Measurements from ENCODE around the gene SMAD6.

DNA sequence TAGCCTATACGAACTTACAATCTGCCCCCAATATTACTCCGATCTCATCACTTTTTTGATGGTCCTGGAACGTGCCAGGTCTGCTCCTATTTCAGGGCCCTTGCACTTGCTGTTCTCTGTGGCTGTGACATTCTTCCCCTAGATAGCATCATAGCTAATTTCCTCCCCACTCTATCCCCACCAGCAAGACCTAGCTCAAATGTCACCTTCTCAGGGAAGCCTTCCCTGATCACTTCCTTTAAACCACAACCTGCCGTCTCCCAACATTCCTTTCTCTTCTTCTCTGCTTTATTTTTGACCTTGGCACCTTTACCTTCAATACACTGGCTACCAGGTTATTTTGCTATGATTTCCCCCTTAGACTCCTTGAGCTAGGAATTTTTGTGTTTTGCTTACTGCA, 5.3 kb upstream of the SMAD6 start:
- TF ChIP-seq GATA2 (IDR thresholded peaks at IDR 0.05; ENCODE audit: low read depth, low read length), result no peak
- no peak for TF ChIP-seq GATA3 (IDR thresholded peaks at IDR 0.05; ENCODE audit: low read depth, low read length)
